ENCODE measurements around the gene NUP50.

The NUP50 gene

GRCh38 chr22:45194686-45195085 lies 31.0 kb downstream of the NUP50 start:
- no peak for DNase-seq (ENCODE audit: low read depth)
- no peak overlapping the region for H3K4me3 ChIP-seq (ENCODE audit: low read depth, low read length)
- no peak for TF ChIP-seq CTCF (IDR thresholded peaks at IDR 0.05; ENCODE audit: insufficient read depth, low read depth, low read length, missing control alignments)

GRCh38 chr22:45195616-45196015 lies 31.9 kb downstream of the NUP50 start:
- TF ChIP-seq CTCF (IDR thresholded peaks at IDR 0.05; ENCODE audit: insufficient read depth, low read depth, low read length, missing control alignments) = no peak
- no peak overlapping the region for H3K4me3 ChIP-seq (ENCODE audit: low read depth, low read length)
- DNase-seq (ENCODE audit: low read depth) = no peak

GRCh38 chr22:45196308-45196707 lies 32.6 kb downstream of the NUP50 start:
- DNase-seq (ENCODE audit: low read depth) = no peak
- H3K4me3 ChIP-seq (ENCODE audit: low read depth, low read length) = no peak overlapping the region
- no peak for TF ChIP-seq CTCF (IDR thresholded peaks at IDR 0.05; ENCODE audit: insufficient read depth, low read depth, low read length, missing control alignments)

- no peak overlapping the region for H3K4me3 ChIP-seq (ENCODE audit: low read depth, low read length)
- no peak for DNase-seq (ENCODE audit: low read depth)
- TF ChIP-seq CTCF (IDR thresholded peaks at IDR 0.05; ENCODE audit: insufficient read depth, low read depth, low read length, missing control alignments) = no peak
These were observed 33.3 kb downstream of the NUP50 start for GRCh38 chr22:45196926-45197605.

- no peak for TF ChIP-seq CTCF (IDR thresholded peaks at IDR 0.05; ENCODE audit: insufficient read depth, low read depth, low read length, missing control alignments)
- H3K4me3 ChIP-seq (ENCODE audit: low read depth, low read length) = no peak overlapping the region
- no peak for DNase-seq (ENCODE audit: low read depth)
These were observed 34.1 kb downstream of the NUP50 start for GRCh38 chr22:45197606-45198462.

- TF ChIP-seq CTCF (IDR thresholded peaks at IDR 0.05; ENCODE audit: insufficient read depth, low read depth, low read length, missing control alignments) = no peak
- DNase-seq (ENCODE audit: low read depth) = no peak
- no peak overlapping the region for H3K4me3 ChIP-seq (ENCODE audit: low read depth, low read length)
These were observed 34.7 kb downstream of the NUP50 start for GRCh38 chr22:45198463-45198795.

All from GM12865 (cell line).